Nephron (organoid): Measurements from ENCODE around the gene BSPRY.

ENCODE experiments used
- H3K27ac Mint-ChIP-seq, 3 experiments: 2 replicates each; pipeline ENCODE4 v1.8.0; 2020; ENCODE audit warnings: mixed read lengths in 3 of 3, mild to moderate bottlenecking in 2 of 3, moderate library complexity in 1 of 3
- H3K27me3 Mint-ChIP-seq: 2 replicates; pipeline ENCODE4 v1.8.0; 2021; ENCODE audit warnings: low read depth, mild to moderate bottlenecking, moderate library complexity, mixed read lengths
- H3K36me3 Mint-ChIP-seq: 2 replicates; pipeline ENCODE4 v1.8.0; 2020; ENCODE audit warnings: low read depth, mixed read lengths
- H3K4me1 Mint-ChIP-seq: 2 replicates; pipeline ENCODE4 v1.8.0; 2020; ENCODE audit warnings: mixed read lengths
- H3K4me3 Mint-ChIP-seq, 3 experiments: 2 replicates each; pipeline ENCODE4 v1.8.0; 2020; ENCODE audit warnings: mild to moderate bottlenecking in 3 of 3, mixed read lengths in 3 of 3, moderate library complexity in 2 of 3
- H3K9me3 Mint-ChIP-seq: 2 replicates; pipeline ENCODE4 v1.8.0; 2020; ENCODE audit warnings: mixed read lengths
- CTCF ChIP-seq, 3 experiments: fragments of 200-600 bp; sonication (generic); IDR thresholded peaks; one replicate each; pipeline ENCODE4 v1.5.0; 2021; ENCODE audit warnings: antibody characterized with exemption in 3 of 3; ENCODE audit not compliant: unreplicated experiment in 3 of 3

The BSPRY gene

GRCh38 chr9:113349445-113350094, at the start of gene BSPRY:
Gene BSPRY, plus strand, starts transcription at chr9:113349541. Its CDS starts 39 bp downstream, at chr9:113349580.
- H3K27me3 Mint-ChIP-seq = peaks cover 82% of the 10 kb centered on the region
- peak within 1 kb of the TSS; percentile 79 to 82 (median 82) for H3K4me3 Mint-ChIP-seq
- peak within 1 kb of the TSS in 1 of 3 experiments; percentile 33 for H3K27ac Mint-ChIP-seq
- no peaks in the 10 kb centered on the region for H3K36me3 Mint-ChIP-seq
- no peak for TF ChIP-seq CTCF (IDR thresholded peaks at IDR 0.05; ENCODE audit: unreplicated experiment in 3 of 3)
- H3K4me1 Mint-ChIP-seq = peaks cover 12% of the 10 kb centered on the region
- peaks cover 4% of the 10 kb centered on the region for H3K9me3 Mint-ChIP-seq

GRCh38 chr9:113299800-113300292, 49.5 kb upstream of the BSPRY start:
- no peak for TF ChIP-seq CTCF (IDR thresholded peaks at IDR 0.05; ENCODE audit: unreplicated experiment in 3 of 3)
- Mint-ChIP-seq H3K4me1 (peaks cover 6% of the 10 kb centered on the region), H3K4me3 (no peak overlapping the region), H3K36me3 (no peaks in the 10 kb centered on the region), H3K9me3 (no peaks in the 10 kb centered on the region), H3K27ac (peak overlapping the region; percentile 18 to 65 (median 56)), H3K27me3 (no peaks in the 10 kb centered on the region)

- H3K36me3 Mint-ChIP-seq = no peaks in the 10 kb centered on the region
- no peak overlapping the region for H3K4me3 Mint-ChIP-seq
- no peaks in the 10 kb centered on the region for H3K27me3 Mint-ChIP-seq
- H3K9me3 Mint-ChIP-seq = no peaks in the 10 kb centered on the region
- no peak overlapping the region for H3K27ac Mint-ChIP-seq
- no peak for TF ChIP-seq CTCF (IDR thresholded peaks at IDR 0.05; ENCODE audit: unreplicated experiment in 3 of 3)
- H3K4me1 Mint-ChIP-seq = peaks cover 6% of the 10 kb centered on the region
These were observed 47.8 kb upstream of the BSPRY start for GRCh38 chr9:113301548-113301947.

GRCh38 chr9:113302792-113303418, 46.4 kb upstream of the BSPRY start, which contains the start of gene RNF183:
Gene RNF183, minus strand, starts transcription at chr9:113303376. Its CDS starts 5,192 bp downstream, at chr9:113298184.
- Mint-ChIP-seq H3K4me3 (peak within 1 kb of the TSS; percentile 62 to 66 (median 65)), H3K36me3 (no peaks in the 10 kb centered on the region), H3K4me1 (peaks cover 9% of the 10 kb centered on the region), H3K27me3 (no peaks in the 10 kb centered on the region), H3K9me3 (no peaks in the 10 kb centered on the region), H3K27ac (peak within 1 kb of the TSS; percentile 52 to 91 (median 89))
- TF ChIP-seq CTCF (IDR thresholded peaks at IDR 0.05; ENCODE audit: unreplicated experiment in 3 of 3) = no peak

- TF ChIP-seq CTCF (IDR thresholded peaks at IDR 0.05; ENCODE audit: unreplicated experiment in 3 of 3) = no peak
- H3K27me3 Mint-ChIP-seq = no peaks in the 10 kb centered on the region
- H3K4me3 Mint-ChIP-seq = no peak overlapping the region
- peaks cover 19% of the 10 kb centered on the region for H3K4me1 Mint-ChIP-seq
- H3K27ac Mint-ChIP-seq = no peak overlapping the region
- H3K36me3 Mint-ChIP-seq = no peaks in the 10 kb centered on the region
- no peaks in the 10 kb centered on the region for H3K9me3 Mint-ChIP-seq
These were observed 42.8 kb upstream of the BSPRY start for GRCh38 chr9:113306566-113306965.
